Upper lobe of left lung (tissue), 6 donors: ENCODE measurements around the gene UBE2I. TPM values are rescaled to one million over a fixed set of nuclear protein-coding genes. Genes with fewer than 3 reads are reported as not detected.
A peak's percentile ranks its signal among the peaks of the same experiment; 100 is the strongest.

Source experiments
- ATAC-seq, 2 donors: fragments of 200-7000 bp; cut with Tn5 transposase; one replicate each; pipeline ENCODE4 v1.9.1; 2022; ENCODE audit warnings: mild to moderate bottlenecking in 2 of 2, moderate library complexity in 2 of 2; ENCODE audit not compliant: low FRiP score in 2 of 2
- DNase-seq, 2 donors: peaks; one replicate each; pipeline ENCODE4 v3.0.0-alpha.2; 2019 to 2020
- H3K27ac ChIP-seq, 4 donors: fragments of 200-600 bp; sonication (generic); one replicate each; pipeline ENCODE4 v1.5.1; 2016 to 2019
- H3K27me3 ChIP-seq, 4 donors: fragments of 200-600 bp; sonication (generic); one replicate each; pipeline ENCODE4 v1.5.1; 2017 to 2019
- H3K36me3 ChIP-seq, 4 donors: fragments of 200-600 bp; sonication (generic); one replicate each; pipeline ENCODE4 v1.5.1; 2016 to 2019
- H3K4me1 ChIP-seq, 4 donors: fragments of 200-600 bp; sonication (generic); one replicate each; pipeline ENCODE4 v1.5.1; 2018 to 2019
- H3K4me3 ChIP-seq, 4 donors: fragments of 200-600 bp; sonication (generic); one replicate each; pipeline ENCODE4 v1.5.1; 2017 to 2019; ENCODE audit warnings: mild to moderate bottlenecking in 2 of 4, moderate library complexity in 1 of 4
- H3K9me3 ChIP-seq, 4 donors: fragments of 200-600 bp; sonication (generic); one replicate each; pipeline ENCODE4 v1.5.1; 2018 to 2019
- EP300 ChIP-seq, 4 donors: sonication (generic); formaldehyde crosslinking; IDR thresholded peaks; one replicate each; pipeline ENCODE4 v1.5.1; 2017; ENCODE audit warnings: antibody characterized with exemption in 4 of 4, control low read depth in 2 of 4
- POLR2A ChIP-seq, 4 donors: fragments of 450-650 bp; IDR thresholded peaks; one replicate each; pipeline ENCODE4 v1.5.1; 2016 to 2017; ENCODE audit warnings: antibody characterized with exemption in 4 of 4, mild to moderate bottlenecking in 2 of 4
- POLR2AphosphoS5 ChIP-seq, 2 donors: sonication (generic); formaldehyde crosslinking; IDR thresholded peaks; one replicate each; pipeline ENCODE4 v1.5.1; 2017; ENCODE audit warnings: antibody characterized with exemption in 2 of 2
- WGBS, 2 donors: methylation state at CpG; one replicate each; pipeline ENCODE4 v1.1.5; 2017 to 2018; 5-methylcytosine and 5-hydroxymethylcytosine counted together
- total RNA-seq, 6 donors: library from RNA; depleted of rRNA in 4 of 6; stranded (reverse); fragments of >200 nt in 4 of 6; gene quantifications; one replicate each; pipeline versions ENCODE4 v1.1.0 to v1.2.1, GENCODE V29; 2016 to 2021
- TF ChIP-seq, protein P1 (sequence below), 6 experiments: fragments of 450-650 bp in 4 of 6; fragments of 200-600 bp in 2 of 6; sonication (generic) in 2 of 6; IDR thresholded peaks; one replicate each; pipeline ENCODE4 v1.5.1; 2016 to 2019; ENCODE audit warnings: antibody characterized with exemption in 6 of 6
- donor health status: DM: no; HTN: no; CAD: no; lungs with moderate emphysema.
- donor health status: DM: no; HTN: yes; CAD: no; lungs with severe emphysema.

UBE2I gene
- total RNA-seq, 6 donors from 2014 or later, result 51.4 to 113 (median 92.0) TPM

- H3K9me3 ChIP-seq, result no peaks in the 10 kb centered on the region
- no peaks in the 10 kb centered on the region for H3K36me3 ChIP-seq
- H3K4me1 ChIP-seq, result peaks cover 0 to 9% (median 0%) of the 10 kb centered on the region in 4 donors
- H3K27ac ChIP-seq, result no peak overlapping the region
- peaks cover 0 to 21% (median 8%) of the 10 kb centered on the region in 4 donors for H3K27me3 ChIP-seq
- ATAC-seq (no peak), DNase-seq (peak in 1 of 2 donors; percentile 58)
- TF ChIP-seq, protein P1, sequence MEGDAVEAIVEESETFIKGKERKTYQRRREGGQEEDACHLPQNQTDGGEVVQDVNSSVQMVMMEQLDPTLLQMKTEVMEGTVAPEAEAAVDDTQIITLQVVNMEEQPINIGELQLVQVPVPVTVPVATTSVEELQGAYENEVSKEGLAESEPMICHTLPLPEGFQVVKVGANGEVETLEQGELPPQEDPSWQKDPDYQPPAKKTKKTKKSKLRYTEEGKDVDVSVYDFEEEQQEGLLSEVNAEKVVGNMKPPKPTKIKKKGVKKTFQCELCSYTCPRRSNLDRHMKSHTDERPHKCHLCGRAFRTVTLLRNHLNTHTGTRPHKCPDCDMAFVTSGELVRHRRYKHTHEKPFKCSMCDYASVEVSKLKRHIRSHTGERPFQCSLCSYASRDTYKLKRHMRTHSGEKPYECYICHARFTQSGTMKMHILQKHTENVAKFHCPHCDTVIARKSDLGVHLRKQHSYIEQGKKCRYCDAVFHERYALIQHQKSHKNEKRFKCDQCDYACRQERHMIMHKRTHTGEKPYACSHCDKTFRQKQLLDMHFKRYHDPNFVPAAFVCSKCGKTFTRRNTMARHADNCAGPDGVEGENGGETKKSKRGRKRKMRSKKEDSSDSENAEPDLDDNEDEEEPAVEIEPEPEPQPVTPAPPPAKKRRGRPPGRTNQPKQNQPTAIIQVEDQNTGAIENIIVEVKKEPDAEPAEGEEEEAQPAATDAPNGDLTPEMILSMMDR (IDR thresholded peaks at IDR 0.05), result no peak
- no peak for TF ChIP-seq POLR2AphosphoS5 (IDR thresholded peaks at IDR 0.05)
- TF ChIP-seq EP300 (IDR thresholded peaks at IDR 0.05), result no peak
- TF ChIP-seq POLR2A (IDR thresholded peaks at IDR 0.05), result no peak
- 78 to 90% methylated on average over 16 to 32 of the region's 32 CpGs for WGBS, 2 donors
- H3K4me3 ChIP-seq, result no peak overlapping the region
Observed at GRCh38 chr16:1262210-1262845, 47.1 kb upstream of the UBE2I start.

DNA sequence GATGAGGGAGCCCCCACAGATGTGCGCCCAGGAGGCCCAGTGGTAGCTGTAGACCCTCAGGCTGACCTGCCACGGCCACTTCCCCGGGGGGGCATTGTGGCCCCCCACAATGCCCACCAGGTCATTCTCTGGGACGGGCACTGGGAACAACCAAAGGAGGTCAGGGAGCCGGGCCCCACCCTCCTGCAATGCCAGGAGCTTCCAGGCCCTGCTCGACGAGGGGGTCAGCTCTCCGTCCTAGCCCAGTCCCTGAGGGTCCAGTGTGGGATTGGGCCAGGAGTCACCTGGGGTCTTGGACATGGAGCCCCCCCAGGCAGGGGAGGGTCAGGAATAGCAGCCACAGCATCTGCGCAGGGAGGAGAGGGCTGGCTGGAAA lies 46.6 kb upstream of the UBE2I start:
- ATAC-seq, result no peak
- DNase-seq, result peak in 1 of 2 donors; percentile 48
- peaks cover 0 to 21% (median 8%) of the 10 kb centered on the region in 4 donors for H3K27me3 ChIP-seq

GRCh38 chr16:1263591-1264344 lies 45.7 kb upstream of the UBE2I start:
- Histone ChIP-seq H3K4me3 (no peak overlapping the region), H3K4me1 (peaks cover 0 to 9% (median 0%) of the 10 kb centered on the region in 4 donors), H3K27ac (no peak overlapping the region), H3K9me3 (no peaks in the 10 kb centered on the region), H3K27me3 (peaks cover 0 to 21% (median 8%) of the 10 kb centered on the region in 4 donors), H3K36me3 (no peaks in the 10 kb centered on the region)
- ATAC-seq (no peak), DNase-seq (peak in 1 of 2 donors; percentile 73)
- TF ChIP-seq, protein P1 (IDR thresholded peaks at IDR 0.05), result no peak
- TF ChIP-seq POLR2A (IDR thresholded peaks at IDR 0.05), result no peak
- no peak for TF ChIP-seq POLR2AphosphoS5 (IDR thresholded peaks at IDR 0.05)
- TF ChIP-seq EP300 (IDR thresholded peaks at IDR 0.05), result no peak
- WGBS, 2 donors, result 54 to 67% methylated on average over 4 to 14 of the region's 15 CpGs

More for the DNA sequence above, 46.6 kb upstream of the UBE2I start:
- Histone ChIP-seq H3K36me3 (no peaks in the 10 kb centered on the region), H3K27ac (no peak overlapping the region), H3K4me1 (peaks cover 0 to 9% (median 0%) of the 10 kb centered on the region in 4 donors), H3K9me3 (no peaks in the 10 kb centered on the region), H3K4me3 (no peak overlapping the region)
- 90 to 96% methylated on average over 2 to 5 of the region's 9 CpGs for WGBS, 2 donors
- TF ChIP-seq POLR2A (IDR thresholded peaks at IDR 0.05) (no peak), POLR2AphosphoS5 (IDR thresholded peaks at IDR 0.05) (no peak), EP300 (IDR thresholded peaks at IDR 0.05) (no peak)
- TF ChIP-seq, protein P1 (IDR thresholded peaks at IDR 0.05), result no peak

DNA sequence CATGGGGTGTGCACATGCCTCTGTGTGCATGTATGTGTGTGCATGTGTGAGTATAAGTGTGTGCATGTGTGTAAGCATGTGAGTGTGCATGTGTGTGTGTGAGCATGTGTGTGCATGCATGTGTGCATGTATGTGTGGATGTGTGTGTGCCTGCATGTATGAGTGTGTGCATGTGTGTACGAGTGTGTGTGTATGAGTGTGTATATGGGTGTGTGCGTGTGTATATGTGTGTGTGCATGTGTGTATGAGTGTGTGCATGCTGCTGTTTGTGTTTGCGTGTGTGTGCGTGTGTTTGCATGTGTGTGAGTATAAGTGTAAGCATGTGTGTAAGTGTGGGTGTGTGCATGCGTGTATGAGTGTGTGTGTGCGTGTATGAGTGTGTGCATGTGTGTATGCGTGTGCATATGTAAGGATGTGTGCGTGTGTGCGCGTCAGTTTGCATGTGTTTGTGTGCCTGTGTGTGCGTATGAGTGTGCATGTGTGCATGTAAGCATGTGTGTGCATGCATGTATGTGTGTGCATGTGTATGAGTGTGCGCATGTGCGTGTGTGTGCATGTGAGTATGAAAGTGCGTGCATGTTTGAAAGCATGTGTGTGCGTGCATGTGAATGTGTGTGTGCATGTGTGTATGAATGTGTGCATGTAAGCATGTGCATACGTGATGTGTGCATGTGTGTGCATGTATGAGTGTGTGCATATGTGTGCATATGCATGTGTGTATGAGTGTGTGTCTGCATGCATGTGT lies 44.9 kb upstream of the UBE2I start:
- 81 to 94% methylated on average over 16 of the region's 16 CpGs for WGBS, 2 donors
- DNase-seq (no peak), ATAC-seq (no peak)
- H3K27me3 ChIP-seq, result peaks cover 0 to 17% (median 5%) of the 10 kb centered on the region in 4 donors
- H3K36me3 ChIP-seq, result no peaks in the 10 kb centered on the region
- no peak overlapping the region for H3K4me3 ChIP-seq
- H3K4me1 ChIP-seq, result peaks cover 0 to 2% (median 0%) of the 10 kb centered on the region in 4 donors
- H3K9me3 ChIP-seq, result no peaks in the 10 kb centered on the region
- H3K27ac ChIP-seq, result no peak overlapping the region
- no peak for TF ChIP-seq POLR2AphosphoS5 (IDR thresholded peaks at IDR 0.05)
- no peak for TF ChIP-seq EP300 (IDR thresholded peaks at IDR 0.05)
- TF ChIP-seq, protein P1 (IDR thresholded peaks at IDR 0.05), result no peak
- TF ChIP-seq POLR2A (IDR thresholded peaks at IDR 0.05), result no peak
